Activated gamma-delta T cell treated with Interleukin-2 at 50 U/mL for 16 hours (primary cell): Measurements from ENCODE around the gene PLA2R1.

ENCODE experiments used
- DNase-seq: peaks from one replicate; pipeline ENCODE4 v3.0.0-alpha.2; 2020

Gene PLA2R1

GRCh38 chr2:160028431-160029269 is 33.8 kb downstream of the PLA2R1 start:
- DNase-seq = no peak

DNA sequence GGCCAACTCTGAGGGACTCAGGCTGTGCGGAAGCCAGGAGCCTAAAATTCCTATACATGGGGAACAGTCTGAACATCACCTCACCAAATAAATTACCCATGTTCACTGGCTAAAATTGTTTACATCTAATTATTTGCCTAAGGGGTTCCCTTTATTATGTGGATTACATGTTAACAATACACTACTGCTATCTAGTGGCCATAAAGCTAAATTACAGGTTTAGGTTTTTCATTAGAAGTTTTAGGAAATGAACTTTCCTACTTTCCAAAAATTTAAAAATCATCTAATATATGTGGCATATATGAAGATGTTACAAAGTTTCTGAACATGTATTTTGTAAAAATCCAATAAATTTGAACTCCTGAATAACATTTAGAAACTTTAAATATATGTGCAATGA is 40.3 kb downstream of the PLA2R1 start:
- DNase-seq = no peak

- DNase-seq = no peak
These were observed 42.9 kb downstream of the PLA2R1 start for GRCh38 chr2:160019374-160020090.

- DNase-seq = no peak
These were observed 46.7 kb downstream of the PLA2R1 start for GRCh38 chr2:160015746-160016145.

- DNase-seq = no peak
These were observed 48.2 kb downstream of the PLA2R1 start for GRCh38 chr2:160014227-160014626.

DNA sequence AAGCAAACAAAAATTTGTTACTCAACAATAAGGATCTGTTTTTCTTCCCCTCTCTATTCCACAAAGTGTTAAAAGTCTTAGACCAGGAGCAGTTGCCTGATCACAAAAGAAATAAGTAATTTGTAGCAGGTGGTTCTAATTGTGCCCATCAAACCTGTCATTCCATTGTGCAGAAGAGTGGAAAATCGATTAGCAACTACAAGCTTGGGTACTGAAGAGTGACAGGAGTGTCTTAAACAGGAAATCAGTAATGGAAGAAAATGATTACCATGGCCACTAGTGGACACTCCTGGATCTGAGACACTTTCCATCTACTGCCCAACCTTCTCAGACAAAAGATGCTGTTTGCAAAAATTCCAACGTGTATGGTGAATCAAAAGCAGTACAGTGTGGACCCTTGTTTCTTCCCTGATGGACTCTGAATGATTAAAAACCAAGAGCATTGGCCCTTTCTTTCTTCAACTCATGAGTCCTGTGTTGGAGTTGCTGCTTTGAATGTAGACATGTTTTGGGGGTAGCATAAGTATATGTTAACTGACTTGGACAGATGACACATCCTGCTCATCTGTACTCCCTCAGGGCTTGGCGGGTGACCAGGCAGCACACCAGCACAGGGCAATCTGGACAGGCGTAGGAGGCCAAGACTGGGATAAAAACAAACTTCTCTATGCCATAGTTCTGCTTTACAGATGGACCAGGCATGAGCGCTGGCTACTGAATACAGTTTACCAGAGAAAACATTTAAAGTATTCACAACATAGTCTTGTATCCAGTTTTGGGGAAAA is 51.9 kb downstream of the PLA2R1 start:
- no peak for DNase-seq

DNA sequence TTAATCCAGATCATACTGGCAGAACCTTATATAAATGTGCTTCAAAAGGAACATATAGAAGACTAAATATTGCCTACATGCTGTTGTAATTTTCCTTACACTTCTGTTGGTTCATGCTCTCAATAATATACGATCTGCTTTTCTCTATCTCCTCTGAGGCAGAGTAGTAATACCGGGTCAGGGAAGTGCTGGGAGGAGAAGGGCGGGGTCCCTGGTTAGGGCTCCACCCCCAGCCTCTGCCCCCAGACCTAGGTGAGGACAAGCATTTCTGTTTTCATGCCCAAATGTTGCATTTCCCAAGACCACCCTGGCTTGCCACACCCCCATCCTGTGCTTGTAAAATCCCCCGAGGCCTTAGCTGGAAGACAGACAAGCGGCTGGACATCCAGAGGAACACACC is 55.3 kb downstream of the PLA2R1 start:
- no peak for DNase-seq

- DNase-seq = no peak
These were observed 55.9 kb downstream of the PLA2R1 start for GRCh38 chr2:160006475-160006874.

DNA sequence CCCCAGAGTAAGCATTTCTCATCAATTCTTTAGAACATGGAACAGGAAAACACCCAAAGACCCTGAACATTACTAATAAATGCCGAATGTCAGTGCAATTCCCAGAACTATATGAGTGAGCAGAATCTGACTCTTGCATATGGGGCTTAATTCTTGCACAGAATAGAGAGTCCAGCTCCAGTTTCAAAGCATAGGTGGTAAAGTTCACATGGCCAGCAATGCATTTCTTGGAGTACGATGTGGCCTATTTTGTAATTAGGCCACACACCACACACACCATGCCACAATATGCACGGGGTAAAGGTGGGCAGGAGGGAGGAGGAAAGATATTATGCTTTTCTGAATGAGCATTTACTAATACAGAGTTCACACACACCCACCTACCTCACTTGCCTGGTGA is 56.5 kb downstream of the PLA2R1 start:
- no peak for DNase-seq

GRCh38 chr2:160005476-160005875 is 56.9 kb downstream of the PLA2R1 start:
- DNase-seq = no peak

DNA sequence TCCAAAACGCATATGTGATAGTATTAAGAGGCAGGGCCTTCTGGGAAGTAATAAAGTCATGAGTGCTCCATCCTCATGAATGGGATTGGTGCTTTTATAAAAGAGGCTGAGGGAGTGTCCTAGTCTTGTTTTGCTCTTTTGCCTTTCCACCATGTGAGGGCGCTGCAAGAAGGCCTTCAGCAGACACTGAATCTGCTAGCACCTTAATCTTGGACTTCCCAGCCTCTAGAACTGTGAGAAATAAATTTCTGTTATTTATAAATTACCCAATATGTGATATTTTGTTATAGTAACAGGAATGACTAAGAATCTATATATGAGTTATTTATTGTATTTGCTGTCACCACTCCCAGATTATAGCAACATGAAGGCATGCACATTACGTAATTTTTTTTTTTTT is 63.5 kb downstream of the PLA2R1 start:
- DNase-seq = no peak

- DNase-seq = no peak
These were observed 64.2 kb downstream of the PLA2R1 start for GRCh38 chr2:159998243-159998642.

DNA sequence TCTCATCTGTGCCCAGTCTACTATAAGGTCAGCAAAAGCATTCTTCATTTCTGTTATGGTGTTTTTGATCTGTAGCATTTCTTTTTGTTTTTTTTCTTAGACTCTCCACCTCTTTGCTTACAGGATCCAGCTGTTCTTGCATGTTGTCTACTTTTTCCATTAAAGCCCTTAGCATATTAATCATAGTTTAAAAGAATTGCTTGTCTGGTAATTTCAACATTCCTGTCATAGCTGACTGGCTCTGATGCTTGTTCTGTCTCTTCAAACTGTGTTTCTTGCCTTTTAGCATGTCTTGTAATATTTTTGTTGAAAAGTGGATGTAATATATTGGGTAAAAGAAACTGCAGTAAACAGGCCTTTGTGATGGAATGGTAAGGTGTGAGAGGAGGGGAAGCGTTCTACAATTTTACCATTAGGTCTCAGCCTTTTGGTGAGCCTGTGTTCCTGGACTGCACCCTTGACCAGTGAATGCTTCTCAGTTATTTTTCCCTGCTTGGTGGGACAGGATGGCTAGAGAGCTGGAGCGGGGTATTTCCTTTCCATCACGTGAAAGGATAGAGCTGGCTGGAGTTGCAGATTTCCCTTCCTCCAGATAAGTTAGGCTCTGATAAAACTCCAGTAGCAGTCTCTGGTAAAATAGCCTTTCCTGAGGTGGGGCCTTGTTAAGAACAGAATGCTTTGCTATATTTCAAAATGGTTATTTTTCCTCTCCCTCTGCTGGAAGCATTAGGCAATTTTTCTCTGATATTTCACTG is 65.4 kb downstream of the PLA2R1 start:
- DNase-seq = no peak

- no peak for DNase-seq
These were observed 67.4 kb downstream of the PLA2R1 start for GRCh38 chr2:159995038-159995437.

GRCh38 chr2:159989249-159989648 is 73.2 kb downstream of the PLA2R1 start:
- DNase-seq = no peak

DNA sequence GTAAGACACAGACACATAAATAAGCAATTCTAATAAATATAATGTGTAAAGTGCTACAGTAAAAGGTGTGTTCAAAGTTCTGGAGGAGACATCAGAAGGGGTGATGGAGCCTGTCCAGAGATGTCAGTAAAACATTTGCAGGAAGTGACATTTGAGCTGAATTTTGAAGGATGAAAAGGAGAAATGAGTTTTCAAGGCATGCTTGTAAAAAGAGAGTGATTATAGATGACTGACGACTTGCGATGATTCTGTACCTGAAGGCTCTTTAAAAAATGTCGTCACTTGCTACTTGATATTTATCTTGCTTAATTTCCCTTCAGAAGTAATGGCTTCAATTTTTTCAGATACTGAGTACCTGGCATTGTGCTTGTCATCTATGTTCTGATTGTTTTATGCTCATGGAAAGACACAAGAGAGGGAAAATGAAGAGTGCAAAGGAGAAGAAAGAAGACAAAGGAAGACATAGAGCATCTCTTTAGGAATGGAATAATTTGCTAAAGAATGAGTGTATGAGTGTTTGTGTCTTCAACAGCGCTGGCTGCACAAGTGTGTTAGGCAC is 73.9 kb downstream of the PLA2R1 start:
- no peak for DNase-seq

DNA sequence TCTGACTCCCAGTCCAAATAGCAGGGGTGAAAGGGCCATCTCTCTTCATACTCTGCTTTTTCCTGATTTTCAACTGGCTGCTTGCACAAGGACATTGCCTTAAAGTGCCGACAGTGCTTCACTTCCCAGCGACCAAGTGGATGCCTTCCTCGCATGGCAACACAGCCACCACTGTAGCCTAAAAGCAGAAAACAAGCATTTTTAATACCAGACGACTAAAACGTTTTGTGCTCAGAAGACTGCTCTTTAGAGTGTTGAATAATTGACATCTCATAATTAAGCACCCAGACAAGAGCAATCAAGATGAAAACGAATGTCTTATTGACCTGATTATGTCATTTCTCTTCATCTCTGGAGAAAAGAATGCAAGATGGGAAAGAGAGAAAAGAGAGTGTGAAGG is 75.2 kb downstream of the PLA2R1 start:
- DNase-seq = no peak

DNA sequence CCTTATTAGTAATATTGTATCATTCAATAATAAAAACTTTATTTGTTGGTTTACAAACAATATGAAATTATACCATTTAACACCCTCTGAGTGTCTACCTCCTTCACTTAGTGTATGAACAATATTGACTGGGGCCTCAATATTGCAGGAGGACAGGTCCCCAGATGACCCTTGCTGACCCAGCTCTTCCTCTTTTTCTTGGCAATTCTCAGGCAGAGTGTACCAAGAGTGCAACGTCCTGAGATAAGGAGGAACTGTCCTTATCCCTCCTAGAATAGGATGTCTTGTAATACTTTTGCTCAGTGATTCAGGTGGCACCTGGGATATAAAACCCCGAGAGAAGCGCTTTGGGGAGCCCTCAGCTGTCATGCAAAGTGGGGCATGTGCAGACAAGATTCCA is 76.8 kb downstream of the PLA2R1 start:
- DNase-seq = no peak

- no peak for DNase-seq
These were observed 78.4 kb downstream of the PLA2R1 start for GRCh38 chr2:159984034-159984433.

- no peak for DNase-seq
These were observed 79.3 kb downstream of the PLA2R1 start for GRCh38 chr2:159982842-159983785.

- no peak for DNase-seq
These were observed 80.1 kb downstream of the PLA2R1 start for GRCh38 chr2:159982270-159982669.
